Activated naive CD4-positive, alpha-beta T cell treated with anti-CD3 and anti-CD28 coated beads, Interleukin-2, amount 10 ng/mL, durations not matched to agents 7 days and 5 days (primary cell): ENCODE measurements around the gene SH3BP5.
"Not testable (repeated sequence)": the region's sequence is repeated elsewhere in the genome, so short reads cannot be mapped to it uniquely, and the experiment has no call there.

Experiments used
- CTCF ChIA-PET: fragments of 350-600 bp; sonication (Branson Sonifier 250); formaldehyde crosslinking; loops from one replicate; lab custom pipeline; 2021; ENCODE audit warnings: antibody characterized with exemption; lab: Charles Lee
- DNase-seq: peaks from one replicate; pipeline ENCODE4 v3.0.0-alpha.2; 2020
- H3K27ac Mint-ChIP-seq: one replicate; pipeline ENCODE4 v1.8.0; 2021; ENCODE audit warnings: mild to moderate bottlenecking, moderate library complexity, mixed read lengths
- H3K27me3 Mint-ChIP-seq: one replicate; pipeline ENCODE4 v1.8.0; 2021; ENCODE audit warnings: mild to moderate bottlenecking, mixed read lengths
- H3K36me3 Mint-ChIP-seq: one replicate; pipeline ENCODE4 v1.8.0; 2021; ENCODE audit warnings: mixed read lengths
- H3K4me1 Mint-ChIP-seq: one replicate; pipeline ENCODE4 v1.8.0; 2021; ENCODE audit warnings: mixed read lengths
- H3K4me3 Mint-ChIP-seq: one replicate; pipeline ENCODE4 v1.8.0; 2021; ENCODE audit warnings: mild to moderate bottlenecking, moderate library complexity, mixed read lengths
- H3K9me3 Mint-ChIP-seq: one replicate; pipeline ENCODE4 v1.8.0; 2021; ENCODE audit warnings: mixed read lengths

The SH3BP5 gene

GRCh38 chr3:15356651-15357061 is 24.3 kb upstream of the SH3BP5 start:
- H3K27me3 Mint-ChIP-seq, DNase-seq, CTCF ChIA-PET, H3K9me3 Mint-ChIP-seq: not testable (repeated sequence)
- Mint-ChIP-seq H3K4me1 (peaks cover 73% of the 10 kb centered on the region), H3K27ac (peak overlapping the region; percentile 88), H3K36me3 (peaks cover 14% of the 10 kb centered on the region), H3K4me3 (peak overlapping the region; percentile 36)

- no peak for DNase-seq
- H3K36me3 Mint-ChIP-seq = peaks cover 16% of the 10 kb centered on the region
- H3K9me3 Mint-ChIP-seq = peaks cover 13% of the 10 kb centered on the region
- H3K4me1 Mint-ChIP-seq = peaks cover 70% of the 10 kb centered on the region
- peak overlapping the region; percentile 88 for H3K27ac Mint-ChIP-seq
- CTCF ChIA-PET = no interaction called here
- no peaks in the 10 kb centered on the region for H3K27me3 Mint-ChIP-seq
- H3K4me3 Mint-ChIP-seq = peak overlapping the region; percentile 36
Measured at GRCh38 chr3:15356176-15356575, 23.8 kb upstream of the SH3BP5 start.

- DNase-seq = no peak
- Mint-ChIP-seq H3K9me3 (peaks cover 21% of the 10 kb centered on the region), H3K36me3 (peaks cover 24% of the 10 kb centered on the region), H3K27me3 (no peaks in the 10 kb centered on the region), H3K4me3 (no peak overlapping the region), H3K27ac (peak overlapping the region; percentile 46), H3K4me1 (peaks cover 65% of the 10 kb centered on the region)
- CTCF ChIA-PET = interaction anchor here (0.8 to 1.4 kb wide), 3 partner anchors 22 to 88 kb away, joined by 3 to 5 read pairs (median 4); partner anchors contain the start of gene SH3BP5
Measured at GRCh38 chr3:15355086-15355485, 22.7 kb upstream of the SH3BP5 start.

- peak overlapping the region; percentile 46 for H3K27ac Mint-ChIP-seq
- H3K27me3 Mint-ChIP-seq = no peaks in the 10 kb centered on the region
- peaks cover 68% of the 10 kb centered on the region for H3K4me1 Mint-ChIP-seq
- no peak overlapping the region for H3K4me3 Mint-ChIP-seq
- H3K9me3 Mint-ChIP-seq = peaks cover 26% of the 10 kb centered on the region
- no peak for DNase-seq
- H3K36me3 Mint-ChIP-seq = peaks cover 24% of the 10 kb centered on the region
- CTCF ChIA-PET = interaction anchor here (1.0 to 1.4 kb wide), 2 partner anchors 85 to 87 kb away, joined by 3 to 5 read pairs; no protein-coding TSS in a partner anchor
Measured at GRCh38 chr3:15354485-15354884, 22.1 kb upstream of the SH3BP5 start.

GRCh38 chr3:15350141-15350540 is 17.8 kb upstream of the SH3BP5 start:
- Mint-ChIP-seq H3K27me3 (no peaks in the 10 kb centered on the region), H3K27ac (no peak overlapping the region), H3K4me1 (peaks cover 68% of the 10 kb centered on the region), H3K36me3 (peaks cover 29% of the 10 kb centered on the region), H3K9me3 (peaks cover 30% of the 10 kb centered on the region), H3K4me3 (no peak overlapping the region)
- CTCF ChIA-PET = no interaction called here
- no peak for DNase-seq

- H3K4me3 Mint-ChIP-seq, DNase-seq, H3K27ac Mint-ChIP-seq, H3K27me3 Mint-ChIP-seq: not testable (repeated sequence)
- H3K4me1 Mint-ChIP-seq = peaks cover 66% of the 10 kb centered on the region
- peaks cover 31% of the 10 kb centered on the region for H3K36me3 Mint-ChIP-seq
- H3K9me3 Mint-ChIP-seq = peaks cover 30% of the 10 kb centered on the region
- CTCF ChIA-PET = interaction anchor here (1.1 kb wide), 1 partner anchor 81 kb away, joined by 3 read pairs; no protein-coding TSS in a partner anchor
Measured at GRCh38 chr3:15349438-15349837, 17.1 kb upstream of the SH3BP5 start.

- peaks cover 69% of the 10 kb centered on the region for H3K4me1 Mint-ChIP-seq
- H3K27me3 Mint-ChIP-seq = peaks cover 11% of the 10 kb centered on the region
- no peak for DNase-seq
- H3K27ac Mint-ChIP-seq = peak overlapping the region; percentile 95
- H3K36me3 Mint-ChIP-seq = peaks cover 36% of the 10 kb centered on the region
- peaks cover 33% of the 10 kb centered on the region for H3K9me3 Mint-ChIP-seq
- H3K4me3 Mint-ChIP-seq = no peak overlapping the region
- CTCF ChIA-PET = interaction anchor here (1.2 to 1.6 kb wide), 4 partner anchors 13 to 31 kb away, joined by 3 to 5 read pairs (median 5); partner anchors contain the start of gene SH3BP5
Measured at GRCh38 chr3:15348246-15348645, 15.9 kb upstream of the SH3BP5 start.

- peaks cover 69% of the 10 kb centered on the region for H3K4me1 Mint-ChIP-seq
- H3K9me3 Mint-ChIP-seq = peaks cover 34% of the 10 kb centered on the region
- peaks cover 35% of the 10 kb centered on the region for H3K36me3 Mint-ChIP-seq
- peaks cover 12% of the 10 kb centered on the region for H3K27me3 Mint-ChIP-seq
- peak overlapping the region; percentile 42 for H3K4me3 Mint-ChIP-seq
- no peak for DNase-seq
- H3K27ac Mint-ChIP-seq = peak overlapping the region; percentile 95
- CTCF ChIA-PET = interaction anchor here (1.2 to 1.6 kb wide), 4 partner anchors 12 to 32 kb away, joined by 3 to 5 read pairs (median 5); partner anchors contain the start of gene SH3BP5
Measured at GRCh38 chr3:15347737-15348110, 15.3 kb upstream of the SH3BP5 start.

GRCh38 chr3:15347063-15347736 is 14.8 kb upstream of the SH3BP5 start:
- peak; percentile 35 for DNase-seq
- Mint-ChIP-seq H3K27ac (peak overlapping the region; percentile 95), H3K27me3 (peaks cover 12% of the 10 kb centered on the region), H3K4me1 (peaks cover 64% of the 10 kb centered on the region), H3K36me3 (peaks cover 31% of the 10 kb centered on the region), H3K4me3 (peak overlapping the region; percentile 42), H3K9me3 (peaks cover 29% of the 10 kb centered on the region)
- CTCF ChIA-PET = interaction anchor here (1.2 to 1.6 kb wide), 2 partner anchors 15 to 24 kb away, joined by 3 to 5 read pairs; partner anchors contain the start of gene SH3BP5

GRCh38 chr3:15346516-15346915 is 14.1 kb upstream of the SH3BP5 start:
- no peak for DNase-seq
- CTCF ChIA-PET = interaction anchor here (1.7 kb wide), 1 partner anchor 78 kb away, joined by 5 read pairs; no protein-coding TSS in a partner anchor
- Mint-ChIP-seq H3K36me3 (peaks cover 26% of the 10 kb centered on the region), H3K9me3 (peaks cover 23% of the 10 kb centered on the region), H3K4me1 (peaks cover 58% of the 10 kb centered on the region), H3K27ac (peak overlapping the region; percentile 95), H3K4me3 (no peak overlapping the region), H3K27me3 (peaks cover 16% of the 10 kb centered on the region)

GRCh38 chr3:15345608-15346137 is 13.3 kb upstream of the SH3BP5 start:
- Mint-ChIP-seq H3K4me1 (peaks cover 63% of the 10 kb centered on the region), H3K4me3 (no peak overlapping the region), H3K27me3 (peaks cover 16% of the 10 kb centered on the region), H3K36me3 (peaks cover 23% of the 10 kb centered on the region), H3K9me3 (peaks cover 19% of the 10 kb centered on the region), H3K27ac (no peak overlapping the region)
- CTCF ChIA-PET = interaction anchor here (1.2 to 1.7 kb wide), 2 partner anchors 13 to 78 kb away, joined by 4 to 5 read pairs; partner anchors contain the start of gene SH3BP5
- peak; percentile 37 for DNase-seq

- Mint-ChIP-seq H3K36me3 (peaks cover 17% of the 10 kb centered on the region), H3K27ac (no peak overlapping the region), H3K9me3 (peaks cover 13% of the 10 kb centered on the region), H3K4me1 (peaks cover 58% of the 10 kb centered on the region), H3K4me3 (no peak overlapping the region), H3K27me3 (peaks cover 16% of the 10 kb centered on the region)
- no peak for DNase-seq
- CTCF ChIA-PET = interaction anchor here (1.2 to 1.7 kb wide), 2 partner anchors 12 to 77 kb away, joined by 4 to 5 read pairs; partner anchors contain the start of gene SH3BP5
Measured at GRCh38 chr3:15345066-15345607, 12.8 kb upstream of the SH3BP5 start.

GRCh38 chr3:15342945-15343344 is 10.6 kb upstream of the SH3BP5 start:
- CTCF ChIA-PET = interaction anchor here (1.3 kb wide), 1 partner anchor 38 kb away, joined by 3 read pairs; no protein-coding TSS in a partner anchor
- peaks cover 16% of the 10 kb centered on the region for H3K27me3 Mint-ChIP-seq
- no peak overlapping the region for H3K4me3 Mint-ChIP-seq
- H3K9me3 Mint-ChIP-seq = peaks cover 7% of the 10 kb centered on the region
- no peak overlapping the region for H3K27ac Mint-ChIP-seq
- peaks cover 60% of the 10 kb centered on the region for H3K4me1 Mint-ChIP-seq
- peaks cover 14% of the 10 kb centered on the region for H3K36me3 Mint-ChIP-seq
- DNase-seq = no peak

- Mint-ChIP-seq H3K4me1 (peaks cover 53% of the 10 kb centered on the region), H3K4me3 (no peak overlapping the region), H3K9me3 (peaks cover 7% of the 10 kb centered on the region), H3K36me3 (peaks cover 14% of the 10 kb centered on the region), H3K27me3 (peaks cover 16% of the 10 kb centered on the region), H3K27ac (no peak overlapping the region)
- DNase-seq = no peak
- CTCF ChIA-PET = interaction anchor here (1.3 kb wide), 1 partner anchor 37 kb away, joined by 3 read pairs; no protein-coding TSS in a partner anchor
Measured at GRCh38 chr3:15342246-15342645, 9.9 kb upstream of the SH3BP5 start.
